Calu3 (cell line): ENCODE results near the gene CDK14. TPM values are rescaled to one million over a fixed set of nuclear protein-coding genes. Genes with fewer than 3 reads are reported as not detected.

Experiments used
- BruUV-seq: library from RNA; stranded (reverse); fragments of 400-500 nt; replicated peaks from 2 replicates; lab custom pipeline; 2021; lab: Mats Ljungman, UMichigan
- CTCF ChIA-PET: fragments of 300-600 bp; sonication (Branson Sonifier 250); formaldehyde crosslinking; loops from one replicate; lab custom pipeline; 2022; ENCODE audit warnings: antibody characterized with exemption; lab: Charles Lee
- DNase-seq: peaks from one replicate; pipeline ENCODE4 v3.0.0; 2022
- H3K27ac Mint-ChIP-seq: one replicate; pipeline ENCODE4 v1.8.0; 2022; ENCODE audit warnings: mixed read lengths; ENCODE audit not compliant: unreplicated experiment
- H3K27me3 Mint-ChIP-seq: one replicate; pipeline ENCODE4 v1.8.0; 2022; ENCODE audit warnings: mixed read lengths; ENCODE audit not compliant: unreplicated experiment
- H3K36me3 Mint-ChIP-seq: one replicate; pipeline ENCODE4 v1.8.0; 2022; ENCODE audit warnings: mild to moderate bottlenecking, moderate library complexity, mixed read lengths; ENCODE audit not compliant: insufficient read depth, unreplicated experiment
- H3K4me1 Mint-ChIP-seq: one replicate; pipeline ENCODE4 v1.8.0; 2022; ENCODE audit warnings: mild to moderate bottlenecking, low read depth, mixed read lengths; ENCODE audit not compliant: unreplicated experiment
- H3K4me3 Mint-ChIP-seq: one replicate; pipeline ENCODE4 v1.8.0; 2022; ENCODE audit warnings: mild to moderate bottlenecking, low read depth, moderate library complexity, mixed read lengths; ENCODE audit not compliant: unreplicated experiment
- H3K9me3 Mint-ChIP-seq: one replicate; pipeline ENCODE4 v1.8.0; 2022; ENCODE audit warnings: low read depth, mixed read lengths; ENCODE audit not compliant: unreplicated experiment
- intact Hi-C: fragments of 100-400 bp; cut with micrococcal nuclease; formaldehyde crosslinking; loops from one replicate; pipeline ENCODE4 v1.10.0; 2022; ENCODE audit not compliant: unreplicated experiment
- total RNA-seq: library from RNA; stranded (reverse); gene quantifications from 2 replicates; pipeline ENCODE4 v1.2.3, GENCODE V29; 2022
- TF ChIP-seq, protein P1 (sequence below): fragments of 200-600 bp; IDR thresholded peaks from one replicate; pipeline ENCODE4 v1.8.0; 2022; ENCODE audit warnings: antibody characterized with exemption; ENCODE audit not compliant: unreplicated experiment

The CDK14 gene
- total RNA-seq, 1 experiment from 2014 or later = 29.4 TPM

DNA sequence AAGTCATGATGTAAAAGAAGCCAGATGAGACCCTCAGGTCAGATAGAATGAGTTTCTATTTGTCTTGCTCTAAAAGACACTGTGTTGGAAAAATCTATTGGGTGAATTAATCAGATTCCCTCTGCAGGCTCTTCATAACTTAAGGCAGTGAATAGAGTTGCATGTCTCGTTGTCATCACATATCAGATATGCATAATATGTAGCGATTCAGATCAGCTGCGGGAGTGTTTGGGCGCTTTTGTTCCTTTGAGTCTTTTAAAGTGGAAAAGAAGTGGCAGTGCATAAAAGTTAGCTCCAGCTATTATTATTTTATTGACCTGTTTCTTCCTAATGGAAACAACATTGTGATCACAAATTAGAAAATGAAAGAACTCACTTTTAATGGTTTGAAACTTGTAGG is 84.4 kb downstream of the CDK14 start:
- TF ChIP-seq, protein P1, sequence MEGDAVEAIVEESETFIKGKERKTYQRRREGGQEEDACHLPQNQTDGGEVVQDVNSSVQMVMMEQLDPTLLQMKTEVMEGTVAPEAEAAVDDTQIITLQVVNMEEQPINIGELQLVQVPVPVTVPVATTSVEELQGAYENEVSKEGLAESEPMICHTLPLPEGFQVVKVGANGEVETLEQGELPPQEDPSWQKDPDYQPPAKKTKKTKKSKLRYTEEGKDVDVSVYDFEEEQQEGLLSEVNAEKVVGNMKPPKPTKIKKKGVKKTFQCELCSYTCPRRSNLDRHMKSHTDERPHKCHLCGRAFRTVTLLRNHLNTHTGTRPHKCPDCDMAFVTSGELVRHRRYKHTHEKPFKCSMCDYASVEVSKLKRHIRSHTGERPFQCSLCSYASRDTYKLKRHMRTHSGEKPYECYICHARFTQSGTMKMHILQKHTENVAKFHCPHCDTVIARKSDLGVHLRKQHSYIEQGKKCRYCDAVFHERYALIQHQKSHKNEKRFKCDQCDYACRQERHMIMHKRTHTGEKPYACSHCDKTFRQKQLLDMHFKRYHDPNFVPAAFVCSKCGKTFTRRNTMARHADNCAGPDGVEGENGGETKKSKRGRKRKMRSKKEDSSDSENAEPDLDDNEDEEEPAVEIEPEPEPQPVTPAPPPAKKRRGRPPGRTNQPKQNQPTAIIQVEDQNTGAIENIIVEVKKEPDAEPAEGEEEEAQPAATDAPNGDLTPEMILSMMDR = no peak
- CTCF ChIA-PET = no interaction called here
- Mint-ChIP-seq H3K27ac (no peak overlapping the region), H3K36me3 (no peaks in the 10 kb centered on the region), H3K9me3 (no peaks in the 10 kb centered on the region), H3K27me3 (no peaks in the 10 kb centered on the region), H3K4me1 (peaks cover 16% of the 10 kb centered on the region), H3K4me3 (no peak overlapping the region)
- no peak for DNase-seq
- no TSS peak for BruUV-seq
- intact Hi-C loops = no loop called here

- no peak overlapping the region for H3K4me3 Mint-ChIP-seq
- no peaks in the 10 kb centered on the region for H3K27me3 Mint-ChIP-seq
- peaks cover 16% of the 10 kb centered on the region for H3K4me1 Mint-ChIP-seq
- H3K36me3 Mint-ChIP-seq = no peaks in the 10 kb centered on the region
- H3K27ac Mint-ChIP-seq = no peak overlapping the region
- H3K9me3 Mint-ChIP-seq = no peaks in the 10 kb centered on the region
- no peak for DNase-seq
- intact Hi-C loops = no loop called here
- no TSS peak for BruUV-seq
- CTCF ChIA-PET = no interaction called here
- TF ChIP-seq, protein P1 = no peak
Measured at GRCh38 chr7:90681336-90682022, 85.4 kb downstream of the CDK14 start.

DNA sequence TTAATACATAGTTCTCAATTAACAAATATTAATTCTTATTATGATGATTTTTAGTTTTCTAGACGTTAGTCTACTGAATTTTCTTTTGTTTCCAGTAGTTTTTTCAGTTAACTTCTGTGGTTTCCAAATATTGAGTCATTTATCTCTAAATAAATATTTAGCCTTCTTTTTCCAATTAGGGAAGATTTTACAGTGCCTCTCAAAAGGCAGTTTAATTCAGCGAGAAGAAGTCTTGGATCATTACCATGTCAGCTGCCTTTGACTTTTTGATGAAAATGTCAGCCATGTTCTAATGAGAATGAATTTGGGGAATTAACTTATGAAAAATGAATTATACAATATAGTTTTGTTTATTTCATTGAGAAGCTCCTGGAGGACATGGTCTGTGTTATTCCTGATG is 90.0 kb downstream of the CDK14 start:
- no peak for DNase-seq
- Mint-ChIP-seq H3K36me3 (no peaks in the 10 kb centered on the region), H3K27me3 (no peaks in the 10 kb centered on the region), H3K27ac (no peak overlapping the region), H3K4me3 (no peak overlapping the region), H3K9me3 (no peaks in the 10 kb centered on the region), H3K4me1 (no peaks in the 10 kb centered on the region)
- CTCF ChIA-PET = no interaction called here
- TF ChIP-seq, protein P1 = no peak
- BruUV-seq = no TSS peak
- intact Hi-C loops = no loop called here

GRCh38 chr7:90688810-90689209 is 92.7 kb downstream of the CDK14 start:
- intact Hi-C loops = no loop called here
- TF ChIP-seq, protein P1 = no peak
- no peaks in the 10 kb centered on the region for H3K27me3 Mint-ChIP-seq
- no peak overlapping the region for H3K27ac Mint-ChIP-seq
- no peaks in the 10 kb centered on the region for H3K36me3 Mint-ChIP-seq
- H3K4me3 Mint-ChIP-seq = no peak overlapping the region
- peaks cover 5% of the 10 kb centered on the region for H3K4me1 Mint-ChIP-seq
- no peaks in the 10 kb centered on the region for H3K9me3 Mint-ChIP-seq
- BruUV-seq = no TSS peak
- DNase-seq = no peak
- CTCF ChIA-PET = no interaction called here
